GM18499 (cell line): ENCODE data around the gene MOB3A.
"Not testable (repeated sequence)": the region's sequence is repeated elsewhere in the genome, so short reads cannot be mapped to it uniquely, and the experiment has no call there.

Experiments
- ATAC-seq: cut with Tn5 transposase; IDR thresholded peaks from one replicate; pipeline ENCODE4 v1.9.1; 2021; ENCODE audit warnings: moderate number of reproducible peaks; ENCODE audit not compliant: insufficient read depth, unreplicated experiment

Gene MOB3A

DNA sequence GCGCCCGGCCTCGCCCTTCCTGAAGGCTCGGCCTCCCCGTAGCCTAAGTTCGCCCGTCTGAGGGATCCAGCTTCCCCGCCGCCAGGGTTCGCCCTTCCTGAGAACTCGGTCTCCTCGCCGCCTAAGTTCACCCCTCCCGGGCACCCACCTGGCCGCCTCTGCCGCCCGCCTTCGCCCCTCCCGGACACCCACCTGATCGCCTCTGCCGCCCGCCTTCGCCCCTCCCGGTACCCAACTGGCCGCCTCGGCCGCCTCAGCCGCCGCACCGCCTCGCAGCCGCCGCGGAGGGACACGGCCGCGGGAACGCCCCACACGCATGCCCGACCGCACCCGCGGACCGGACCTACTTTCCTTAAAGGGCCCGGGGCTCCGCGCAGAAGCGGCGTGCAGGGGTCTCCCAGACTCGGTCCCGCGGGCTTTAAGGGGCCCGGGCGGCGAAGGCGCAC, at the start of gene MOB3A:
Gene MOB3A, minus strand, starts transcription at position 293 of the 446 bp plus-strand sequence. CDS start 17,766 bp downstream, outside the sequence.
- peak; percentile 22 for ATAC-seq

DNA sequence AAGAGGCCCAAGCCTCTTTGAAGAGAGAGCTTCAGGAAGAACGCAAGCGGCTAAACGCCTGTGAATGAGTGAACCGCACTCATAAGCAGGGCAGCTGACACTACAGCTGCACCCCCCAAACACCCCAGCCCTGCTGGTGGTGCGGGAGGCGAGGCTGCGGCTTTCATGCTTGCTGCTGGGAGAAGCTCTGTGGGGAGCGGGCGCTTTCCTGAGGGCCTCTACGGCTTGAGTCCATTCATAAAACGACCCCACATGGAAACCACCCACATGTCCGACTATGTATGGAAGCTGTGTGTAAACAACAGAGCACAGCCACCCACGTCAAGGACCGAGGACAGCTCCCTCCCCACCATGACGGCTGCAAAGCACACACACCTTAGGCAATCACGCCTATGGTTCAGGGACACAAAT, 49.7 kb upstream of the MOB3A start:
- no peak for ATAC-seq

DNA sequence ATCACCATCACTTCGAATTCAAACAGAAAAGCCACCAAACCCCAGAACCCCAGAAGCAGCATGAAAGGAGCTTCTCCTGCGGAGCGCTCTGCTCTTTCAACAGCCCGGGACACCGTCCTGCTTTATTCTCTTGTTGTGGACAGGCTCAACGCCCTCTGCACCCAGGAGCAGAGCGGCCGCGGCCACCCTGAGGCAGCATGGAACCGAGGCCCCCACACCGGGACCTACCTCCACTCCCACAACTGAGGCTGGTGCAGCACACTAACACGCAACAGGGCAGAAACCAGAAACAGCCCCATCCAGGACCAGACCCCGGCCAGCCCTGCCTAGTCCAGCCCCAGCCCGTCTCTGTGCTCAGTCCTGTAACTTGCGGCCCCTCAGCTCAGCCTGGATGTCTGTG, 48.1 kb upstream of the MOB3A start:
- ATAC-seq: no peak

DNA sequence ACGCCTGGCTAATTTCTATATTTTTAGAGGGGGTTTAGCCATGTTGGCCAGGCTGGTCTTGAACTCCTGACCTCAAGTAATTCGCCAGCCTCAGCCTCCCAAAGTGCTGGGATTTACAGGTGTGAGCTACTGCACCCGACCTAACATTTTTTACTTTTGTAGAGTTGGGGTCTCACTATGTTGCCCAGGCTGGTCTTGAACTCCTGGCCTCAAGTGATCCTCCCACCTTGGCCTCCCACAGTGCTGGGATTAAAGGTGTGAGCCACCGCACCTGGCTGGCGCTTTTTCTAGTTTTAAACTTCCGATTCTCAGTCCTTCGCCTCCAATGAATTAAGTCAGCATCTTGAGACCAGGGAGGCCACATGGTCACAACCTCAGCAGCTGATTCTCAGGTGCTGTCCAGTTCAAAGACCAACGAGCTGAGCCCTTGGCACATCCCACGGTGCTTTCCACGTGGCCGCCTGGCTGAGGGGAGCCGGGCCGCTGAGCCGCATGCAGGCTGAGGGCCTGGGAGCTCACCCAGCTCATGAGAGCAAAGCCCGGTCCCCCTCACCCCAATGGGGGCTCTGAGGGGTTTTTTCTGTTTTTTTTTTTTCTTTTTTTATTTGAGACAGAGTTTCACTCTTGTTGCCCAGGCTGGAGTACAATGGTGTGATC, 46.2 kb upstream of the MOB3A start:
- ATAC-seq: no peak

DNA sequence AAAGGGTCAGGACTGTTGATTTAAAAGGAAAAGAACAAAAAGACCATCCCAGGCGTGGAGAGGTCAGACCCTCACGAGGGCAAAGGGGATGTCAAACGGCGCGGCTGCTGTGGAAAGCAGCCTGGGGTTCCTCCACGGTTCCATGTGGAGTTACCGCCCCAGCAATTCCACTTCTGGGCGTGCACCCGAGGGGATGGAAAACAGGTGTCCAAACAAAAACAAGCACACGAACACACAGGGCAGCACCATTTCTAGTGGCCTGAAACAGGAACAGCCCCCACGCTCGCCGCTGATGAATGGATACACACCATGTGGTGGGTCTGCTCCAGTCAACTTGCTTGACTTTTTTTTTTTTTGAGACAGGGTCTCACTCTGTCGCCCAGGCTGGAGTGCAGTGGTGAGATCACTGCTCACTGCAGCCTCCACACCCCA, 44.0 kb upstream of the MOB3A start:
- ATAC-seq: no peak

DNA sequence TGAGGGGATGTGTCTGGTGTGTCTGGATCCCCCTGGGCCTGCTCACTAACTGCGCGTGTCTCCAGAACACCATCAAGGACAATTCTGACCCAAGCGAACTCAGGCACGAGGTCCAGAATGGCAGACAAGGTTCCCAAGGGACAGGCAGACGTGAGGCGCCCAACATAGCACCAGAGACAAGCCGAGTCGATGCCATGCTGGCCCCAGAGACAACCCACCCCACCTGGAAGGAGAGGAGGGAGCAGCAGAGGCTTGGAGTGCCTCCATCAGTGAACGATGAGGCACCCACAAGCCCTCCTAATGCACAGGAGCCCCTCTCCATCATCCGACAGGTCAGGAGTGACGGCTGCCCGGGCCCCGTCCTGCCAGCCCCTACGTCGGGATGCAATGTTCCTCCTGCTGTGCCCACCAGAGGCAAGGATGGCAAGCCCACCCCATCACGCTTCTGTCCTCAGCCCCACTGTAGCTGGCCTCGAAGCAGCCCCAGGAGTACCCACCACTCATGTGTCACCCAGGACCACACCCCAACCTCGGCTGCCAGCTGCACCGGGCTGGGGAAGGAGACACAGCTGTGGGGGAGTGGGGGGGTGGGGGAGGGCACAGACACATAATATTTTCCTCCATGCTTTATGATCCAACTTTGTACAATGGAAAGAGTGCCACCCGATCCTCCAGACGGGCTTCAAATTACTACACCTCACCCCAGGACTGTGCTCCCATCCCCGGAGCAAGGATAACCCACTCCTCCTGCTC, 43.4 kb upstream of the MOB3A start:
- ATAC-seq: no peak

DNA sequence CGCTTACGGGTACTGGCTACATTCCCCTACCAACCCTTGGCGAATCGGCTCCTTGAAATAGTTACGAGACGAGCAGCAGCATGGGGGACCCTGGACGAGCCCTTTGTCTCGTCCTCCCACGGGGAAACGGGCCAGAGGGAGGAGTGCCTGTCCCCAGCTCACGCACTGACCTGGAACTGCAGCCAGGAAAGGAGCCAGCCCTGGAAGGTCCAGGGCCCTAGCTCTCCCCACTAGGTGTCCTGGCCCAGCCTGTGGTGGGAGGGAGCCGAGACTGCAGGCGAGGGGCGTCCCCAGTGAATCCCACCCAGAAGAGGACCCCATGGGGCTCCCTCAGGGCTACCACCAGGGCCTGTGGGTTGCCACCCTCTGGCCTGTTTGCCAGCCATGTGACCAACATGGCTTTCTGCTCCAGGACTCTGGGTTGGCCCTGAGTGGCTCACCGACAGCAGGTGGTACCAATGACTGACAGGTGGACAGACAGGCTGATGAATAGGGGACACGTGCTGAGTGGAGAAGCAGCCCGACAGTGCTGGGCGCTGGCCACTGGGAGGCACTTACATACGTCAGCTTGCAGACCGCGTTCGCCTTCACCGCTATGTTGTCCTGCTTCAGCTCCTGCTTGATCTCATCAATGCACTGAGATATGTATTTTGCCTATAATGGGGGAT, 42.1 kb upstream of the MOB3A start:
- ATAC-seq: no peak

DNA sequence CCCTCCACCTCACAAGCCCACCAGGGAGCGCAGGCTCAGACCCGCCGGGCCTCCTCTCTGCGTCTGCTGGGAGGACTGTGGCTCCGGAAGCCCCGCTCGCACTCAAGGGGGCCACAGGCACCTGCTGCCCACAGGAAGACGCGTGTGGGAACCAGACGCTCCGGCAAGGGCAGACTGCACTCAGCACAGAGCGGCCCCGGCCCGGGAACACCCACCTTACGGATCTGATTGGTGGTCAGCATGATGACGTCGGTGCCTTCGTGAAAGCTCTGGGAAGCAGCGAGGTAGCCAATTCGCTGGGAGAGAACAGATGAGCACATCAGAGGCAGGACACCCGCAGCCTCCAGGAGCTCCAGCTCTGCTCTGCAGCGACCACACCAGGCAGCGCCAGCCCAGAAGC, 40.7 kb upstream of the MOB3A start:
- no peak for ATAC-seq

DNA sequence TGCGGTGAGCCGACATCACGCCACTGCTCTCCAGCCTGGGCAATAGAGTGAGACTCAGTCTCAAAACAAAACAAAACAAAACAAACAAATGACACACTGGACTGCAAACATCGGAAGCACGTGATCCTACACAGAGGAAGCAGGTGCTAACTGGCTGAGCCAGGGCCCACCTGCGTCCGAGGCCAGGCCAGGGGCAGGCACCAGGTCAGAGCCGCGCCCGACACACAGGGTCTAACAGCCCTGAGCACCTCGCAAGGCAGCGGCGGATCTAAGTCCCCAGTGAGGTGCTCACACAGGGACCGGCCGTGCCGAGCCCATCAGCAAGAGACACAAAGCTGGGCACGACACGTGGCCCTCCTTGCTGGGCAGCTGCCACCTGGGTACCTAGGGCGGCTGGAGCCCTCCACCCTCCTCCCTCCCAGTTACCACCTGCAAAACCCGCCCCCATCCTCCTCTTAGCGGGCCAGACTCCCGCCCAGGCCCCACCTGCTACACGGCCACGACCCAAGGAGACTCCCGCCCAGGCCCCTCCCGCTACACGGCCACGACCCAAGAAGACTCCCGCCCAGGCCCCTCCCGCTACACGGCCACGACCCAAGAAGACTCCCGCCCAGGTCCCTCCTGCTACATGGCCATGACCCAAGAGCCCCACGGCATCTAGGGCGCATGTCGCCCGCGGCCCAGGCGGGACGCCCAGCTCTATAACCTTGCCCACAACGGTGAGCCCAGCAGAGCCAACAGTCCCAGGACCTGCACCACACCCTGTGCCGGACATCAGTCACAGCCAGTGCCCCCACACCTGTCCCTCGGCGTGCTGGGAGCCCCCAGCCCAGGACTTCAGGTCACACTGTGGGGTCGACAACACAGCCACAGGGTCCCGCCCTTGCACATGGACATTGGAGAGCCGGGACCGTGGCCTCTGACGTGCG, 39.6 kb upstream of the MOB3A start:
- ATAC-seq: no peak

DNA sequence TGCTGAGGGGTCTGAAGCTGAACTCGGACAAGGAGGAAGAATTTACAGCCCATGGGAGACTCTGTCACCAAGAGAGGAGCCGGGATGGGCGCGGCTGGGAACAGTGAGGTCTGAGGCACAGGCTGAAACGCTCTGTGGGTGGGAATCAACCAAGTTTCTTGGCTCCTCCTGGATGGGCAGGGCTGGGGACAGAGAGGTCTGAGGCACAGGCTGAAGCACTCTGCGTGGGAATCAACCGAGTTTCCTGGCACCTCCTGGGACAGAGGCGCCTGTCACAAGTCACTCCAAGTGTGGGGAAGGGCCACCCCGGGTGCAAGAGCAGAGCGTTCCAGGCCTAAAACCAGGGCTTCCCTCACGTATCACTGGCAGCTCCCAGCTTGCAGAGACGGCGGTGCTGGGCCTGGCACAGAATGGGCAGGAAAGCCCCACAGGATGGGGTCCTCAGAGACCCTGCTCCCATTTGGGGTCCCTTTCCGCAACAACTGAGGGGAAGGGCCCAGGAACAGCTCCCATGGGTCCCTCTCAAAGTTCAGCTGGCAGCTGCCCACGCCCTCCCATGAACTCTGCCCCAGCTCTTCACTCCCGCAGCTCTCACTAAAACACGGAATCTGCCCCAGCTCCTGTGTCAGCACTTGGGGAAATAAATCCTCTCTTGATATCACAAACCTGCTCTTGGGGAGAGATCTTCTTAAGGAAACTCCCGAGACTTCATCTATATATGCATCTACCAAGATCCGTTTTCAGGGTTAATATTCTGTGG, 36.8 kb upstream of the MOB3A start:
- no peak for ATAC-seq

DNA sequence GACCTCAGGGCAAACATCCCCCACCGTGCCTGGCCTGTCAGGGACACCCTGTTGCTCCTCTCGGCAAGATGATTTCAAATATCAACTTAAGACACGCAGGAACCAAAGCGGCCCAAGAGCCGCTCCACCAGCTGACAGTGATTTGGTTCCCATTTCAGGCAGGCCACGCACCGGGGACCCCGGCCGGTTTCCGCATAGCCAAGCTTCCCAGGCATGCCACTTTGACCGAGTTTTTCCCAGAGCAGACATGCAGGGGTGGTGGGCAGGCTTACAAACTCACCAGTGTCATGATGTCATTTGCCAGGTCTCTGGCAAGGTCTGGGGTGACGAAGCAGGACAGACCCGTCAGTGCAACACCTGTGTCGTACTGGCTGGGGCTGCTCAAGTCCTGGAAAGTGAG, 36.1 kb upstream of the MOB3A start:
- ATAC-seq: no peak

DNA sequence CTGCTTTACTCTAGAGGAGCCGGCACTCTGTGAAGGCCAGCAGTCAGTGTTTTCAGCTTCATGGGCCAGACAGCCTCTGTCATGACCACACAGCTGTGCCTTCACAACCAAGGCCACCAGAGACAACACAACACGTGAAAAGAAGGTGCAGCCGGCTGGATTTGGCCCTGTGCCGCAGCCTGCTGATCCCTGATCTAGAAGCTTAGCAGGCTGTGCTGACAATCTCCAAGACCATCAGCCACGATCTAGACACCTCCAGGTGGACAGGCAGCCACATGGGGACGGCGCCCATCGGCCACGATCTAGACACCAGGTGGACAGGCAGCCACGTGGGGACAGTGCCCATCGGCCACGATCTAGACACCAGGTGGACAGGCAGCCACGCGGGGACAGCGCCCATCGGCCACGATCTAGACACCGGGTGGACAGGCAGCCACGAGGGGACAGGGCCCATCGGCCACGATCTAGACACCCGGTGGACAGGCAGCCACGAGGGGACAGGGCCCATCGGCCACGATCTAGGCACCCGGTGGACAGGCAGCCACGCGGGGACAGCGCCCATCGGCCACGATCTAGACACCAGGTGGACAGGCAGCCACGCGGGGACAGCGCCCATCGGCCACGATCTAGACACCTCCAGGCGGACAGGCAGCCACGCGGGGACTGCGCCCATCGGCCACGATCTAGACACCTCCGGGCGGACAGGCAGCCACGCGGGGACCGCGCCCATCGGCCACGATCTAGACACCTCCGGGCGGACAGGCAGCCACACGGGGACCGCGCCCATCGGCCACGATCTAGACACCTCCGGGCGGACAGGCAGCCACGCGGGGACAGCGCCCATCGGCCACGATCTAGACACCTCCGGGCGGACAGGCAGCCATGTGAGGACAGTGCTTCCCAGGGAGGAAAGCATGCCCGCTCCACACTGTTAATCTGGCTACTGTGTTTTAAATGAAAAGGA, 35.2 kb upstream of the MOB3A start:
- not testable (repeated sequence) for ATAC-seq

DNA sequence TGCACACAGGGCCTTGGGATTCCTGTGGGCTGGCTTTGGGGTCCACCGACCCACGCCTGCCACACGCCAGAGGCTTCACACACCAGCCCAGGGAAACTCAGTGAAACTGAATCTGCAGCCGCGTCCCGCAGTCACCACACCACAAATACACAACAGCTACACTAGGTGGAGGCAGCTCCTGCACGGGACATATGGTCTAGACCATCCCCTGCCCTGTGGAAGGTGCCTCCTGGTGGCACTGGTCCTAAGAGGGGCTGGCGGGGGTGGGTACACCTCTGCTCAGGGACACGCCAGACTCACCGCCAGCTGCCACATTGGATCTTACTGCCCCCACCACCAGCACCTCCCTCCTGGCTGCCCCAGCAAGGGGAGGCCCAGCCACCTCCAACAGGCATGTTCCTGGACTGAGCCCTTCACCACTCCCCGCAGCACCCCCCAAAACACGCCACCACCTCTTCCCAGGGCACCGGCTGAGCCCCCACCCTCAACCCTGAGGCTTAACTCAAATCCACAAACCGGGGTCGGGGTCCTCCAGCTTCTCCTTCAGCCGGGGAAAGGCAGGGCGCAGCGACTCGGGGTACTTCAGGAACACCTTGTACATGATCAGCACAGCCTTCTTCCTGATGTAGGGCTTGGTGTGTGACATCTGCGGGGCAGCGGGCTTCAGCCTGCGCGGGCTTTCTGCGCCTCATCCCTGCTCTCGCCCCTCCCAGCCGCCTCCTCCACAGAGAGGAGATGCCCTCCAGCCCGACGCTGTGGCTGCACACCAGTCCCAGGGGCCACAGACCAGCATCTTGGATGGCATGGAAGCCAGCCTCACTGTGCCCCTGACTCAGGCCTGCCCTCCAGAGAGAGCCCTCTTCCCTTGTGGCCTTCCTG, 34.0 kb upstream of the MOB3A start:
- ATAC-seq: no peak

DNA sequence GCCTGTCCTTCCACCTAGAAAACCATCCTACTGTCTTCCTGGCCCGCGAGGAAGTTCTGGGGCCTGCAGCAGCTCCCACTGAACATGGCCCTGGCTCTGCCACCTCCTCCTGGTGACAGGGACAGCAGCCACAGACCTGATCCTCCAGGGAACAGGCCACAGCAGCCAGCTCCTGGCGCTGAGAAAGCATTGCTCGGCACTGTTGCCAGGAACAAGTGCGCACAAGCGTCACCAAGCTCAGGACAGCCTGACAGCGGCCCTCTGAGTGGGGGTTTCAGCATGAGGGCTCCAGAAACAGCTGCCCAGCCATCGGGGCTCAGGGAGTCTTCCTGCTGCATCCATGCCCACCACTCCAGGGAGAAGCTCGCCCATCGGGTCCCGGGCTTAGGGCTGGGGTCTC, 33.4 kb upstream of the MOB3A start:
- ATAC-seq: no peak

DNA sequence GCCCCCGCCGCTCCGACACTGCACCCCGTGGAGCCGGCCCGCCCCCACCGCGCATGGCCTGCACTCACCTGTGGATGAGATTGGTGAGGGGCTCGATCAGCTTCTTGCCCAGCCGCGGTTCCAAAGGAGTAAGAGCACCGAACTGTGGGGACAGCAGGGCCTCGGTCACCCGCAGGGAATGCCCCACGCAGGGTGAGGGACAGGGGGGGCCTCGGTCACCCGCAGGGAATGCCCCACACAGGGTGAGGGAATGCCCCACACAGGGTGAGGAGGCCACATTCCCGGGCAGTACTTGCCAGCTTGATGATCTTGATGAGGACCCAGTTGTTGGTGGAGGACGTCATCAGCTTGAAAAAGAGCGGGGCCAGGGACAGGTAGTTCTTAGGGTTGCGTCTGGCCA, 32.9 kb upstream of the MOB3A start:
- no peak for ATAC-seq

DNA sequence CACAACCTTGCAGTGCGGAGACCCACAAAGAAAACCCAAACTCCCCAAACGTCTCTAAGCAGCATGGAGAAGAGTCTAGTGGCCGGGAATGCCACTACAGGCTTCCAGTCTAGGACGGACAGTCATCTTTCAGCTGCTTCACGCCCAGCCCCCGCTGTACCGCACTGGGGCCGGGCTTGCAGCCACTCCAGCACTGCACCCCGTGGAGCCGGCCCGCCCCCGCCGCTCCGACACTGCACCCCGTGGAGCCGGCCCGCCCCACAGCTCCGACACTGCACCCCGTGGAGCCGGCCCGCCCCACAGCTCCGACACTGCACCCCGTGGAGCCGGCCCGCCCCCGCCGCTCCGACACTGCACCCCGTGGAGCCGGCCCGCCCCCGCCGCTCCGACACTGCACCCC, 32.1 kb upstream of the MOB3A start:
- ATAC-seq: not testable (repeated sequence)

DNA sequence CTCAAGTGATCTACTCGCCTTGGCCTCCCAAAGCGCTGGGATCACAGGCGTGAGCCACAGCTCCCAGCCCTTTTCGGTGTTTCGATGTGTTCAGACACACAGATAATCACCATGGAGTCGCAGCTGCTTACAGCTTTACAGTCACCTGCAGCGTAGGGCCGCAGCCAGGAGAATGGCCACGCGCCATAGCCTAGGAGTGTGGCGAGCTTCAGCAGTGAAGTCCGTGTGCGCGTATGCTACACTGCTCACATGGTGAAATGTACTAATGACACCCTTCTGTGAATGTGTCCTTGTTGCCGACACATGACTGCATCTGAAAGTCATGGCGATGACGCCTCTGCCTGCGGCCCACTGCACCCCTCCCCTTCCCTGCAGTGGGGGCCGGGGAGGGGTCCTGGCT, 31.6 kb upstream of the MOB3A start:
- no peak for ATAC-seq
